ENCODE results near the gene ITIH5.

Gene ITIH5

GRCh38 chr10:7625836-7626235, 40.9 kb downstream of the ITIH5 start:
- no peak for DNase-seq

- no peak for DNase-seq
These were observed 41.8 kb downstream of the ITIH5 start for GRCh38 chr10:7625009-7625408.

GRCh38 chr10:7622969-7623368, 43.8 kb downstream of the ITIH5 start:
- DNase-seq = no peak

GRCh38 chr10:7618461-7618860, 48.3 kb downstream of the ITIH5 start:
- DNase-seq = no peak

GRCh38 chr10:7611909-7612308, 54.9 kb downstream of the ITIH5 start:
- no peak for DNase-seq

- DNase-seq = no peak
These were observed 55.9 kb downstream of the ITIH5 start for GRCh38 chr10:7610651-7611389.

- DNase-seq = no peak
These were observed 56.7 kb downstream of the ITIH5 start for GRCh38 chr10:7610026-7610425.

GRCh38 chr10:7609556-7609955, 57.2 kb downstream of the ITIH5 start:
- DNase-seq = no peak

- no peak for DNase-seq
These were observed 58.8 kb downstream of the ITIH5 start for GRCh38 chr10:7608001-7608400.

- DNase-seq = no peak
These were observed 59.8 kb downstream of the ITIH5 start for GRCh38 chr10:7606951-7607404.

GRCh38 chr10:7605565-7606295, 61.0 kb downstream of the ITIH5 start:
- DNase-seq = no peak

GRCh38 chr10:7601023-7601656, 65.6 kb downstream of the ITIH5 start:
- DNase-seq = no peak

- DNase-seq = no peak
These were observed 68.0 kb downstream of the ITIH5 start for GRCh38 chr10:7598771-7599170.

GRCh38 chr10:7596356-7596755, 70.4 kb downstream of the ITIH5 start:
- no peak for DNase-seq

GRCh38 chr10:7593905-7594304, 72.9 kb downstream of the ITIH5 start:
- DNase-seq = no peak

GRCh38 chr10:7593063-7593462, 73.7 kb downstream of the ITIH5 start:
- no peak for DNase-seq

- DNase-seq = no peak
These were observed 74.1 kb downstream of the ITIH5 start for GRCh38 chr10:7592627-7593026.

- no peak for DNase-seq
These were observed 76.5 kb downstream of the ITIH5 start for GRCh38 chr10:7590271-7590670.

GRCh38 chr10:7589748-7590147, 77.0 kb downstream of the ITIH5 start:
- no peak for DNase-seq

- no peak for DNase-seq
These were observed 78.9 kb downstream of the ITIH5 start for GRCh38 chr10:7587865-7588188.

- no peak for DNase-seq
These were observed 79.5 kb downstream of the ITIH5 start for GRCh38 chr10:7587168-7587864.

GRCh38 chr10:7585228-7585627, 81.5 kb downstream of the ITIH5 start:
- peak in 1 of 4 experiments; percentile 8 for DNase-seq

GRCh38 chr10:7583626-7584025, 83.1 kb downstream of the ITIH5 start:
- DNase-seq = no peak

Measured in activated naive CD4-positive, alpha-beta T cell (primary cell).